LNCAP (cell line): ENCODE results near the gene MLLT6.

ENCODE experiments used
- CTCF ChIP-seq: fragments of 450-650 bp; IDR thresholded peaks from 2 replicates; pipeline ENCODE4 v1.5.1; 2017; ENCODE audit warnings: mild to moderate bottlenecking

The MLLT6 gene

GRCh38 chr17:38704606-38705522 is at the start of gene MLLT6:
Gene MLLT6, plus strand, starts transcription at chr17:38705273. Its CDS starts 360 bp downstream, at chr17:38705633.
- no peak for TF ChIP-seq CTCF

- TF ChIP-seq CTCF = no peak
Observed at GRCh38 chr17:38656959-38657823, 47.9 kb upstream of the MLLT6 start.

DNA sequence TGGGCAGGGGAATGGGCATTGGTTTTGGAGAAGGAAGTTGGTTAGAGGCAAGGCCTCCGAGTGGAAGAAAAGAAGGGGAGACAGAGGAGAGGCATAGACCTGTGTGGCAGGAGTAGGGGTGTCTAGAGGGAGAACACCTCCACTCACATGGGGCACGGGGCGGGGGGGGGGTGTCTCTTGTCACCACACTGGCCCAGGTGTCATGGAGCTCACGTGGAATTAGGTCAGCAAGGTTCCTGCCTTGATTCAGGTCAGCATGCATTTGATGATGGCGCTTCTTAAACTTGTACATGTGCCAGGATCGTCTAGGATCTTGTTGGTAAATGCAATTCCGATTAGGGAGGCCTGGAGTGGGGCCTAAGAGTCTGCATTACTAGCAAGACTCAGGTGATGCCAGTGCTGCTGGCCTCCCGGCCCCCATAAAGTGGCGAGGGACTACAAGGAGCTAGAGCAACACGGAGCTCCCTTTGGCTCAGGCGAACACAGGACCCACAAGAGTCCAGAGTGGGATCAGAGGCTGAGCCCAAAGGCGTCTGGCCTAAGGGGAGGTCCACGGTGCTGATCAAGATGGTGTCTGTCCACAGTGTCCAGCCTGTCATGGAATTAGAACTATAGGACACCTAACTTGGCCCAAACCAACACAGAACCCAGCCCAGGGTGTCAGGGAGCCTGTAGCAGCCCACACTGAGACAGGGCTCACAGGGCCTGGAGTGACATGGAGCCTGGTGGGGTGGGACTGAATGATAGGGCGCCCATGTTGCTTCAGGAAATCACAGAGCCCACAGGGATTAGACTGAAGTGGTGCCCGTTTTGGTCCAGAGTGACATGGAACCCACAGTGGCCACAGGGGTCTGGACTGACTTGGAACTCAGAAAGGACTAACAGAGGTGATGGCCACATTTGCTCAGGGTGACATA is 47.0 kb upstream of the MLLT6 start:
- TF ChIP-seq CTCF = no peak

DNA sequence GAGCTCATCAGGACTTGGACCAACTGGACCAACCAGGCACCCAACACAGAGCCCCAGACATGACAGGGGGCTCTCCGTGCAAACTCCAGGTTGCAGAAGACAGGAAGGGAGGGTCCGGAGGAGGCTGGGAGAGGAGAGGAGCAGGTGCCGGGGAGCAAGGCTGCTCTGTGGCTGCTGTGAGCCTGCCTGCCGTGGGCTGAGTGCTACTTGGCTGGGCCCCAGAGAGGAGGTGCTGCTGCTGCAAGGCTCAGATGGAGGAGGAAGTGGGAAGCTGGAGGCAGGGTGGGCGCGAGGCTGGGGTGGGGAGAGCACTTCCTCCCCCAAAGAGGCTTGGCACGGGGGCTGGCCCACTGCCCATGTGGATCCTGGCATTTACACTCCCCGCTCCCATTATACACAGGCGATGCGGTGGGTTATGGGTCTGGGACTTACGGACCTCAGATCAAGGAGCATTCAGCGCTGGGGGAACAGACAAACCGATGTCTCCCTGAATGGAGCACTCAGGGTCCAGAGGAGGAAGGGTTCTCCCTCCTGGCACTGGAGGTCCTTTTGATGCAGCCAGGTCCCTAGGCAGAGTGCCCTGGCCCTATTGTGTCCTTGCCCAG is 46.2 kb upstream of the MLLT6 start:
- no peak for TF ChIP-seq CTCF

GRCh38 chr17:38659415-38659814 is 45.7 kb upstream of the MLLT6 start:
- no peak for TF ChIP-seq CTCF

DNA sequence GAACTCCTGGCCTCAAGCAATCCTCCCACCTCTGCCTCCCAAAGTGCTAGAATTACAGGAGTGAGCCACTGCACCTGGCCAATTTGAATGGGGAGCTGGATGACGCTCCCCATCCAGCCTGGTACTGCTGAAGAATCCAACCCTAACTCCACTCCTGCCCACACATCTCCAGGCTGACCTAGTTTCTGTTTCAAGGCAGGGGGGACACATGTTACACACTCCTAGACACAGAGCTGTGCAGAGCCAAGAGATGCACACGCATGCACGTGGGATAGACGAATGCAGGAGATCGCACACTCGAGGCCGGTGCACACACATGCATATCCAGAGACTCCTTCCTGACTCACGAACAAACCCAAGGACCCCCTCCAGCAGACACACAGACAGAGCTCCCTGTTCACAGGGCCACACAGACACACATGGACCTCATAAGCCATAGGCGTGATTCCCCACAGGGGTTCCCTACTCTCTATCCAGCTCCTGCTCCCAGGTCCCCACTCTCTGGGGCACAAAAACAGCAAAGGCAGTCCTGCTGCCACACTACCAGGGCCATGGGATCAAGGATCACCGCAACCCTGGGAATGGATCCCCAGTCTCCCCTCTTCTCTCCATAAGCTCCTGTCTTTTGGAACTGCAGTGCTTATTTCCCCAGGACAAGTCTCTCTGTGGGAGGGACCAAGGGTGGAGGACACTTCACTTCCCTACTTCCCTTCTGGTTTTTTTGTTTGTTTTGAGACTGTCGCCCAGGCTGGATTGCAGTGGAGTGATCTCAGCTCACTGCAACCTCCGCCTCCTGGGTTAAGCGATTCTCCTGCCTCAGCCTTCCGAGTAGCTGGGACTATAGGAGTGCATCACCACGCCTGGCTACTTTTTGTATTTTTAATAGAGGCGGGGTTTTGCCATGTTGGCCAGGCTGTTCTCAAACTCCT is 44.7 kb upstream of the MLLT6 start:
- TF ChIP-seq CTCF = no peak
